CD4-positive, alpha-beta T cell treated with Interleukin-17A for 1 hour (primary cell): ENCODE results near the gene PRELP.
"Not testable (repeated sequence)": the region's sequence is repeated elsewhere in the genome, so short reads cannot be mapped to it uniquely, and the experiment has no call there.

Experiments used
- DNase-seq: peaks from one replicate; pipeline ENCODE4 v3.0.0-alpha.2; 2020

The PRELP gene

GRCh38 chr1:203475012-203475981 is at the start of gene PRELP:
Gene PRELP, plus strand, starts transcription at chr1:203475806. Its CDS starts 7,379 bp downstream, at chr1:203483185.
- no peak for DNase-seq

- DNase-seq = no peak
Observed at GRCh38 chr1:203426366-203426765, 49.2 kb upstream of the PRELP start.

- DNase-seq = no peak
Observed at GRCh38 chr1:203426870-203427269, 48.7 kb upstream of the PRELP start.

- DNase-seq = no peak
Observed at GRCh38 chr1:203427451-203427850, 48.2 kb upstream of the PRELP start.

- DNase-seq = no peak
Observed at GRCh38 chr1:203428981-203429599, 46.5 kb upstream of the PRELP start.

GRCh38 chr1:203435615-203436014 is 40.0 kb upstream of the PRELP start:
- DNase-seq = no peak

- DNase-seq = no peak
Observed at GRCh38 chr1:203437696-203438315, 37.8 kb upstream of the PRELP start.

- DNase-seq = no peak
Observed at GRCh38 chr1:203439131-203439730, 36.4 kb upstream of the PRELP start.

- no peak for DNase-seq
Observed at GRCh38 chr1:203440771-203441170, 34.8 kb upstream of the PRELP start.

- no peak for DNase-seq
Observed at GRCh38 chr1:203441766-203442165, 33.8 kb upstream of the PRELP start.

- DNase-seq = no peak
Observed at GRCh38 chr1:203442821-203443220, 32.8 kb upstream of the PRELP start.

- no peak for DNase-seq
Observed at GRCh38 chr1:203443296-203443695, 32.3 kb upstream of the PRELP start.

GRCh38 chr1:203444171-203444576 is 31.4 kb upstream of the PRELP start:
- DNase-seq = no peak

GRCh38 chr1:203447151-203447550 is 28.5 kb upstream of the PRELP start:
- no peak for DNase-seq

GRCh38 chr1:203447598-203447997 is 28.0 kb upstream of the PRELP start:
- DNase-seq = not testable (repeated sequence)

GRCh38 chr1:203448521-203449061 is 27.0 kb upstream of the PRELP start:
- DNase-seq = no peak

- DNase-seq = no peak
Observed at GRCh38 chr1:203450001-203450400, 25.6 kb upstream of the PRELP start.

GRCh38 chr1:203450479-203451149 is 25.0 kb upstream of the PRELP start:
- DNase-seq = no peak

- no peak for DNase-seq
Observed at GRCh38 chr1:203451836-203452784, 23.5 kb upstream of the PRELP start.

GRCh38 chr1:203453016-203453415 is 22.6 kb upstream of the PRELP start:
- no peak for DNase-seq

- DNase-seq = no peak
Observed at GRCh38 chr1:203453616-203454015, 22.0 kb upstream of the PRELP start.
